Peyer's patch (tissue), 4 donors: ENCODE results near the gene CCL27. TPM values are rescaled to one million over a fixed set of nuclear protein-coding genes. Genes with fewer than 3 reads are reported as not detected.

ENCODE experiments used
- DNase-seq, 3 donors: peaks; one replicate each; pipeline ENCODE4 v3.0.0-alpha.2; 2017 to 2019
- H3K27ac ChIP-seq, 4 donors: fragments of 200-600 bp; sonication (generic); one replicate each; pipeline ENCODE4 v1.5.1; 2016 to 2019
- H3K27me3 ChIP-seq, 2 donors: fragments of 200-600 bp; sonication (generic); one replicate each; pipeline ENCODE4 v1.5.1; 2019
- H3K36me3 ChIP-seq, 3 donors: fragments of 200-600 bp; sonication (generic); one replicate each; pipeline ENCODE4 v1.5.1; 2016 to 2019
- H3K4me1 ChIP-seq, 4 donors: fragments of 200-600 bp; sonication (generic); one replicate each; pipeline ENCODE4 v1.5.1; 2016 to 2019
- H3K4me3 ChIP-seq, 4 donors: fragments of 200-600 bp; sonication (generic); 1 replicate in 3 of 4; 2 replicates in 1 of 4; pipeline ENCODE4 v1.5.1; 2016 to 2019; ENCODE audit warnings: mild to moderate bottlenecking in 1 of 4
- H3K9me3 ChIP-seq, 4 donors: fragments of 200-600 bp; sonication (generic); one replicate each; pipeline ENCODE4 v1.5.1; 2016 to 2019; ENCODE audit warnings: mild to moderate bottlenecking in 1 of 4
- POLR2A ChIP-seq, 2 donors: fragments of 450-650 bp; IDR thresholded peaks; one replicate each; pipeline ENCODE4 v1.5.1; 2017; ENCODE audit warnings: antibody characterized with exemption in 2 of 2, mild to moderate bottlenecking in 2 of 2, moderate library complexity in 2 of 2
- total RNA-seq, 4 donors: library from RNA; depleted of rRNA; stranded (reverse); fragments of >200 nt; gene quantifications; one replicate each; pipeline ENCODE4 v1.1.0, GENCODE V29; 2016
- TF ChIP-seq, protein P1 (sequence below), 6 experiments: fragments of 450-650 bp in 4 of 6; fragments of 200-600 bp in 2 of 6; sonication (generic) in 1 of 6; IDR thresholded peaks; one replicate each; pipeline ENCODE4 v1.5.1; 2017 to 2019; ENCODE audit warnings: antibody characterized with exemption in 6 of 6, mild to moderate bottlenecking in 3 of 6, moderate library complexity in 1 of 6

Gene CCL27
- total RNA-seq, 4 donors from 2014 or later = not detected

DNA sequence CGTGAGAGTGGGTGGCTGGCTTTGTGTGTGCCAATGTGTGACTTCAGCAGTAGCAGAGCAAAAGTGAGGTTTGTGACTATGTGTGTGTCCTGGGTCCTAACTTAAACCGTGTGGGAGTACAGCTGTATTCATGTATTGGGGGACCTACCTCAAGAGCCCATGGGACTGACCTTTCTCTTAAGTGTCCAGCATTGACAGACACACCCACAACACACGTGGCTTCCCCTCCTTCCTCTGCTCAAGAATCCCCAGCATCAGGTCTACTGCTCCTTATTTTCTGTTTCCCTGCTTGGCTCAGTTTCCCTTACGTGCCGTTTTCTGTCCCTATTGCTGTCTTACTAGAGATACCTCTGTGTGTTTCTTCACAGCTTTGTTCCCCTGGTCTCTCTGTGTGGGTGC, 9.9 kb downstream of the CCL27 start:
- Histone ChIP-seq H3K4me1 (peaks cover 4 to 51% (median 11%) of the 10 kb centered on the region in 4 donors), H3K36me3 (peaks cover 0 to 25% (median 0%) of the 10 kb centered on the region in 3 donors), H3K27me3 (no peaks in the 10 kb centered on the region), H3K27ac (peak overlapping the region; percentile 47 to 91 (median 81)), H3K4me3 (peak overlapping the region in 2 of 4 donors; percentile 37 to 42), H3K9me3 (no peaks in the 10 kb centered on the region)
- no peak for TF ChIP-seq POLR2A (IDR thresholded peaks at IDR 0.05)
- TF ChIP-seq, protein P1, sequence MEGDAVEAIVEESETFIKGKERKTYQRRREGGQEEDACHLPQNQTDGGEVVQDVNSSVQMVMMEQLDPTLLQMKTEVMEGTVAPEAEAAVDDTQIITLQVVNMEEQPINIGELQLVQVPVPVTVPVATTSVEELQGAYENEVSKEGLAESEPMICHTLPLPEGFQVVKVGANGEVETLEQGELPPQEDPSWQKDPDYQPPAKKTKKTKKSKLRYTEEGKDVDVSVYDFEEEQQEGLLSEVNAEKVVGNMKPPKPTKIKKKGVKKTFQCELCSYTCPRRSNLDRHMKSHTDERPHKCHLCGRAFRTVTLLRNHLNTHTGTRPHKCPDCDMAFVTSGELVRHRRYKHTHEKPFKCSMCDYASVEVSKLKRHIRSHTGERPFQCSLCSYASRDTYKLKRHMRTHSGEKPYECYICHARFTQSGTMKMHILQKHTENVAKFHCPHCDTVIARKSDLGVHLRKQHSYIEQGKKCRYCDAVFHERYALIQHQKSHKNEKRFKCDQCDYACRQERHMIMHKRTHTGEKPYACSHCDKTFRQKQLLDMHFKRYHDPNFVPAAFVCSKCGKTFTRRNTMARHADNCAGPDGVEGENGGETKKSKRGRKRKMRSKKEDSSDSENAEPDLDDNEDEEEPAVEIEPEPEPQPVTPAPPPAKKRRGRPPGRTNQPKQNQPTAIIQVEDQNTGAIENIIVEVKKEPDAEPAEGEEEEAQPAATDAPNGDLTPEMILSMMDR (IDR thresholded peaks at IDR 0.05) = no peak
- DNase-seq = no peak

DNA sequence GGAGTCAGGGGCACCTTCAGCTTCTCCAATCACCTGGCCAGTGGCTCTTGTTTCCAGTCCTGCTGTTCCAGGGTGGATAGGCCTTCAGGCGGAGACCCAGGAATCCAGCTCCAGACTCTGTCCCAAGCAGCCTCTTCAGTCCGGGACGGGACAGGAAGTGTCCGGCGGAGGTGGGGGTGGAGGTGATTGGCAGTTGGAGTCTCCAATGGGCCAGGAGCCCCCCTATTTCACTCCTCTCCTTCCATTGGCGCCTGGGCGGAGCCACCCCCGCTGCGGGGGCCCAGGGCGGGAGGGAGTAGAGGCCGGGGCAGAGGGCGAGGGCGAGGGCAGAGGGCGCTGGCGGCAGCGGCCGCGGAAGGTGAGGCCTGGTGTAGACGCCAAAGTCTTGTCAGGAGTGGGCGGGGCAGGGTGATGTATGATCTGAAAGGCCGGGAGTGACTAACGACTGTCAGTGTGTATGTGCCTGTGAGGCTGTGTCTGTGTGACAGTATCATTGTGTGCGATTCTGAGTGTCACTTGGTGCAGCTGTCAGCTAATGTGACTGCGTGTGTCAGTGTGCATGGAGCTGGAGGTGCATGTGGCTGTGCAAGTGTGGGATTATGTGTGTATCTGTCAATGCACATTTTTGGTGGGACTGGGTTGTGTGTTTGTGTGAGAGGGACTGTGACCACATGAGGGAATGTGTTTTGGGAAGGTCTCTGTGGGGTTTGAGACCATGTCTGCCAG, 10.4 kb downstream of the CCL27 start, which contains the start of gene IL11RA:
TSS of gene IL11RA (plus strand) at position 310 of the 726 bp plus-strand sequence. CDS start 3,033 bp downstream, outside the sequence.
- TF ChIP-seq, protein P1 (IDR thresholded peaks at IDR 0.05) = no peak
- peak; percentile 50 to 61 for TF ChIP-seq POLR2A (IDR thresholded peaks at IDR 0.05)
- Histone ChIP-seq H3K9me3 (no peaks in the 10 kb centered on the region), H3K27ac (peak within 1 kb of the TSS; percentile 47 to 91 (median 81)), H3K27me3 (no peaks in the 10 kb centered on the region), H3K4me1 (peaks cover 4 to 56% (median 16%) of the 10 kb centered on the region in 4 donors), H3K36me3 (peaks cover 0 to 25% (median 0%) of the 10 kb centered on the region in 3 donors), H3K4me3 (peak within 1 kb of the TSS in 3 of 4 donors; percentile 8 to 42 (median 37))
- DNase-seq = peak; percentile 41 to 95 (median 93)

DNA sequence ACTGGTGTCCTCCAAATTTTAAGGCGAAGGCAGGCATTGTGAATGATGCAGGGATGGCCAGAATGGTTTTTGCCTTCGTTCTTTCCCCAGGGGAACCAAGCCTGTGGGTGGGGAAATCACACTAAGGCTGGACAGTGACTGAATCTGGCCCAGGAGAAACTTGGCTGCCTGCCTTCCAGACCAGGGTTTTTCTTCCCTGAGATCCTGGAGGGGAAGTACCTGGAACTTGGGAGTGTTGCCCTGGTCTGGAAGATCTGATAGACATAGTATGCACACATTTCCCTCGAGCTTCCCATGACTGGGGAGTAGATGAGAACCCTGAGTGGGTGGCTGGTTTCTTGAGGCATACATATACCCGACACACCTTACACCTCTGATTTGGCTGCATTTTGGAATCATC, 11.1 kb downstream of the CCL27 start:
- TF ChIP-seq, protein P1 (IDR thresholded peaks at IDR 0.05) = no peak
- TF ChIP-seq POLR2A (IDR thresholded peaks at IDR 0.05) = no peak
- Histone ChIP-seq H3K27ac (peak overlapping the region; percentile 47 to 91 (median 81)), H3K4me3 (peak overlapping the region in 2 of 4 donors; percentile 37 to 42), H3K9me3 (no peaks in the 10 kb centered on the region), H3K36me3 (peaks cover 0 to 25% (median 0%) of the 10 kb centered on the region in 3 donors), H3K27me3 (no peaks in the 10 kb centered on the region), H3K4me1 (peaks cover 4 to 56% (median 16%) of the 10 kb centered on the region in 4 donors)
- no peak for DNase-seq

DNA sequence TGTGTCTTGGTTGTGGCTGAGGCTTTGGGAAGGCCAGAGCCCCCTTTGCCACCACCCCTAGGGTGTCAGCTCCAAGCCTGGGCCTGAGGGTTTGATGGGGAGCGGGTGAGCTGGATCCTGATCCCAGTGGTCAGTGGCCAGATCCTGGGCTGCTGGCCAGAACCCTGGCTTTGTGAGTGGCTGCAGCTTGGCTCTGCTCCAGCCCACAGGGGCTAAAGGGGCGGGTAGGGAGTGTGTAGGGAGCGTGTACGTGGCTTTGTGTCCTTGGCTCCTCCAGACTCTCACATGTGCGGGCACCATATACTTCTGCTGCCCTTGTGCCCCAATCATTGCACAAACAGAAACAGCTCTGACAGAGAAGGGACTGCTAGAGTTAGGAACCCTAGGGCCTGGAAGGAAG, 11.6 kb downstream of the CCL27 start:
- no peak for DNase-seq
- TF ChIP-seq, protein P1 (IDR thresholded peaks at IDR 0.05) = no peak
- TF ChIP-seq POLR2A (IDR thresholded peaks at IDR 0.05) = no peak
- peaks cover 4 to 62% (median 18%) of the 10 kb centered on the region in 4 donors for H3K4me1 ChIP-seq
- no peak overlapping the region for H3K4me3 ChIP-seq
- peak overlapping the region in 2 of 4 donors; percentile 84 to 91 for H3K27ac ChIP-seq
- peaks cover 0 to 25% (median 0%) of the 10 kb centered on the region in 3 donors for H3K36me3 ChIP-seq
- no peaks in the 10 kb centered on the region for H3K27me3 ChIP-seq
- H3K9me3 ChIP-seq = no peaks in the 10 kb centered on the region

DNA sequence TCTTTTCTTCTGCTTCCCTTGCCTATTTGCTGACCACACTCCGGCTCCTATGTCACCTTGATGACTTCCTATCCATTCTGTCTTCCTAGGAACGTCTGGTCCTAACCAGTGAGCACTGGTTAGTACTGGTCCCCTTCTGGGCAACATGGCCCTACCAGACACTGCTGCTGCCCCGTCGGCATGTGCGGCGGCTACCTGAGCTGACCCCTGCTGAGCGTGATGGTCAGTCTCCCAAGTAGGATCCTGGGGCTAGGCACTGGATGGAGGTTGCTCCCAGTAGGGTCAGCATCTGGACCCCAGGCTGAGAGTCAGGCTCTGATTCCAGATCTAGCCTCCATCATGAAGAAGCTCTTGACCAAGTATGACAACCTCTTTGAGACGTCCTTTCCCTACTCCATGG, 13.8 kb downstream of the CCL27 start:
- Histone ChIP-seq H3K4me1 (peaks cover 4 to 46% (median 18%) of the 10 kb centered on the region in 4 donors), H3K27me3 (no peaks in the 10 kb centered on the region), H3K36me3 (peaks cover 0 to 25% (median 0%) of the 10 kb centered on the region in 3 donors), H3K27ac (no peak overlapping the region), H3K4me3 (no peak overlapping the region), H3K9me3 (no peaks in the 10 kb centered on the region)
- no peak for TF ChIP-seq POLR2A (IDR thresholded peaks at IDR 0.05)
- TF ChIP-seq, protein P1 (IDR thresholded peaks at IDR 0.05) = no peak
- DNase-seq = no peak
